PFSK-1 (cell line): ENCODE measurements around the gene CLIC3.

Experiments
- FOXP2 ChIP-seq: optimal IDR thresholded peaks from 2 replicates; pipeline ENCODE3; 2011; ENCODE audit warnings: borderline replicate concordance, control low read depth, inconsistent platforms; ENCODE audit not compliant: insufficient read depth; ENCODE audit errors: extremely low read length, extremely low read depth
- POLR2AphosphoS5 ChIP-seq: IDR thresholded peaks from 2 replicates; pipeline ENCODE4 v1.6.1; 2012; ENCODE audit warnings: low read depth, mild to moderate bottlenecking, control low read depth, low read length, moderate library complexity
- SIN3A ChIP-seq: IDR thresholded peaks from 2 replicates; pipeline ENCODE4 v1.6.1; 2012; ENCODE audit warnings: mild to moderate bottlenecking, low read length, moderate library complexity, borderline replicate concordance; ENCODE audit not compliant: insufficient read depth
- TAF1 ChIP-seq: IDR thresholded peaks from 2 replicates; pipeline ENCODE4 v1.6.1; 2012; ENCODE audit warnings: low read length, control low read depth, borderline replicate concordance; ENCODE audit not compliant: insufficient read depth
- TF ChIP-seq, protein P1 (sequence below), 2 experiments: IDR thresholded peaks; 2 replicates each; pipeline versions ENCODE4 v1.6.1 to v1.8.0; 2011 to 2012; ENCODE audit warnings: low read depth in 2 of 2, low read length in 2 of 2, control low read depth in 1 of 2, inconsistent platforms in 1 of 2, mild to moderate bottlenecking in 1 of 2, moderate library complexity in 1 of 2; ENCODE audit not compliant: insufficient read depth in 1 of 2

CLIC3 gene

DNA sequence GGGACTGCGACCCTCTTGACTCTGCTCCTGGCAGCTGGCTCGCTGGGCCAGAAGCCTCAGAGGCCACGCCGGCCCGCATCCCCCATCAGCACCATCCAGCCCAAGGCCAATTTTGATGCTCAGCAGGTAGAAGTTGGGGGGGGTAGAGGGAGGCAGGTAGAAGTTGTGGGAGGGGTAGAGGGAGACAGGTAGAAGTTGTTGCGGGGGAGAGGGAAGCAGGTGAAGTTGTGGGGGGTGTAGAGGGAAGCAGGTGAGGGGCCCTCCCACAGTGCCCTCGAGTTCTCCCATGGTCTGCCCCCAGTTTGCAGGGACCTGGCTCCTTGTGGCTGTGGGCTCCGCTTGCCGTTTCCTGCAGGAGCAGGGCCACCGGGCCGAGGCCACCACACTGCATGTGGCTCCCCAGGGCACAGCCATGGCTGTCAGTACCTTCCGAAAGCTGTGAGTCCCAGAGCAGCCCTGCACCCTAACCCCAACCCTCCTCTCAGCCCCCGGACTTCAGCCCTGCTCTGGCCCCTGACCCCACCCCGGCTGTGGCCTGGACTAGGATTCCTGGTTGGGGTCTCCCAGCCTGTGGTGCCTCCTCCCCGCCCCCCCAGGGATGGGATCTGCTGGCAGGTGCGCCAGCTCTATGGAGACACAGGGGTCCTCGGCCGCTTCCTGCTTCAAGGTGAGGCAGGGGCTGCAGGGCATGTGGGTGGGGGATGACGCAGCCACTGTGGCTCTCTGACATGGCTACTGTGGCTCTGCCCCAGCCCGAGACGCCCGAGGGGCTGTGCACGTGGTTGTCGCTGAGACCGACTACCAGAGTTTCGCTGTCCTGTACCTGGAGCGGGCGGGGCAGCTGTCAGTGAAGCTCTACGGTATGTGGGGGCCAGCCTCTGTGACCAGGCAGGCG, 50.8 kb downstream of the CLIC3 start:
- TF ChIP-seq SIN3A (no peak), FOXP2 (no peak), TAF1 (no peak), POLR2AphosphoS5 (no peak)
- TF ChIP-seq, protein P1, sequence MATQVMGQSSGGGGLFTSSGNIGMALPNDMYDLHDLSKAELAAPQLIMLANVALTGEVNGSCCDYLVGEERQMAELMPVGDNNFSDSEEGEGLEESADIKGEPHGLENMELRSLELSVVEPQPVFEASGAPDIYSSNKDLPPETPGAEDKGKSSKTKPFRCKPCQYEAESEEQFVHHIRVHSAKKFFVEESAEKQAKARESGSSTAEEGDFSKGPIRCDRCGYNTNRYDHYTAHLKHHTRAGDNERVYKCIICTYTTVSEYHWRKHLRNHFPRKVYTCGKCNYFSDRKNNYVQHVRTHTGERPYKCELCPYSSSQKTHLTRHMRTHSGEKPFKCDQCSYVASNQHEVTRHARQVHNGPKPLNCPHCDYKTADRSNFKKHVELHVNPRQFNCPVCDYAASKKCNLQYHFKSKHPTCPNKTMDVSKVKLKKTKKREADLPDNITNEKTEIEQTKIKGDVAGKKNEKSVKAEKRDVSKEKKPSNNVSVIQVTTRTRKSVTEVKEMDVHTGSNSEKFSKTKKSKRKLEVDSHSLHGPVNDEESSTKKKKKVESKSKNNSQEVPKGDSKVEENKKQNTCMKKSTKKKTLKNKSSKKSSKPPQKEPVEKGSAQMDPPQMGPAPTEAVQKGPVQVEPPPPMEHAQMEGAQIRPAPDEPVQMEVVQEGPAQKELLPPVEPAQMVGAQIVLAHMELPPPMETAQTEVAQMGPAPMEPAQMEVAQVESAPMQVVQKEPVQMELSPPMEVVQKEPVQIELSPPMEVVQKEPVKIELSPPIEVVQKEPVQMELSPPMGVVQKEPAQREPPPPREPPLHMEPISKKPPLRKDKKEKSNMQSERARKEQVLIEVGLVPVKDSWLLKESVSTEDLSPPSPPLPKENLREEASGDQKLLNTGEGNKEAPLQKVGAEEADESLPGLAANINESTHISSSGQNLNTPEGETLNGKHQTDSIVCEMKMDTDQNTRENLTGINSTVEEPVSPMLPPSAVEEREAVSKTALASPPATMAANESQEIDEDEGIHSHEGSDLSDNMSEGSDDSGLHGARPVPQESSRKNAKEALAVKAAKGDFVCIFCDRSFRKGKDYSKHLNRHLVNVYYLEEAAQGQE (IDR thresholded peaks at IDR 0.05; ENCODE audit: insufficient read depth in 1 of 2, low read depth in 2 of 2, low read length in 2 of 2) = no peak
